NCI-H460 (cell line): ENCODE measurements around the gene UVSSA. TPM values are rescaled to one million over a fixed set of nuclear protein-coding genes. Genes with fewer than 3 reads are reported as not detected.
"Not testable (repeated sequence)": the region's sequence is repeated elsewhere in the genome, so short reads cannot be mapped to it uniquely, and the experiment has no call there.

ENCODE experiments used
- DNase-seq: peaks from one replicate; pipeline ENCODE4 v3.0.0-alpha.2; 2016; ENCODE audit warnings: low read depth; ENCODE audit errors: extremely low read depth
- total RNA-seq: library from RNA; depleted of rRNA; stranded (reverse); fragments of >200 nt; shearing (Covaris generic); gene quantifications from 2 replicates; pipeline ENCODE4 v1.2.3, GENCODE V29; 2014

The UVSSA gene
- total RNA-seq, 1 experiment from 2014 or later: 7.7 TPM

DNA sequence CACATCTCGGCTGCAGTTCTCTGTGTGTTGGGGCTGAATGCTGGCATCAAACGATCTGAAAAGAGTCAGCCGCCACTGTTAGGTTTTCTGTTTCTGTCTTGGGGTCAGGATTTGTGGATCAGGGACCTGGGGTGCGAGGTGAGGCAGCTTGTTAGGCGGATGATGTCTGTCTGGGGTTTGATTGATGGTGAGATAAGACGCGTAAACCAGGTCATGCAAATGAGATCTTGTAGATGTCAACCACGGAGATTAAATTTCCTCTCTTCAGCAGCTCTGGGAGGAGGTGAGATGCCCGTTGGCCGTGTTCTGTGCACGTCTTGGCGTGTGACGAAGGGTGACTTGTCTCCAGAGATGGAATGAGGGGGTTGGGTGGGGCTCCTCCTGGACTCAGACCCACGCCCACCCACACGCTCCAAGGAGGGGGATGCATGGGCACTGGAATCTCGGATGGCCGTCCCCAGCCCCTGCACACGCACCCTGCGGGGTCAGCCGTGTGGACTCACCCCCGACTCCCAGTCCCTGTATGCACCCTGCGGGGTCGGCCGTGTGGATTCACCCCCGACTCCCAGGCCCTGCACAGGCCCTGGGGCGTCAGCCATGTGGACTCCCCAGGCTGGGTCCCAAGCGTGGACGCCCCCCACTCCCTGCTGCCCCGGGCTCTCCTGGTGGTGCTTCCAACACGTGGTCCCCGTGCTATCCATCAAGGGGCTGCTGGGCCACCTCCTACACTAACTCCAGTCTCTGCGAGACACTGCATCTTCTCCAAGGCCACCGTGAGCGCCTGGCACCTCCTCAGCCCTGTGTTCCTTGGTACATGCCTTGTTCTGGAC, 16.0 kb upstream of the UVSSA start:
- no peak for DNase-seq

- no peak for DNase-seq
Observed at GRCh38 chr4:1331591-1332353, 15.2 kb upstream of the UVSSA start.

DNA sequence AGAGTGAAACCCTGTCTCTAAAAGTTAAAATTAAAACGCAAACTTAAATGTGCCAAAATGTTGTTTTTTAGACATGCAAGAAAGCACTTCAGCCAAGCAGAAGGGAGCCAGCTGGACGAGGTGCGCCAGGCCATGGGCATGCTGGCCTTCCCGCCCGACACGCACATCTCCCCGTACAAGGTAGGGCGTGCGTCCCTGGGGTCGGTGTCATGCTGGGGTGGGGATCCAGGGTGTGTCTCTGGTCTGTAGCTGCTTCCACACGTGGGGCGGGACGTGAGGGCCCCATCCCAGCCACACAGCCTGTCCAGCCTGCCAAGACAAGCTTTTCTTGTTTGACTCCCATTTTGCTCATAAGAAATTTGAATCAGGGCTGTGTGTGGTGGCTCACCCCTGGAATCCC, 14.3 kb upstream of the UVSSA start:
- DNase-seq: no peak

- no peak for DNase-seq
Observed at GRCh38 chr4:1333256-1333655, 13.8 kb upstream of the UVSSA start.

- DNase-seq: not testable (repeated sequence)
Observed at GRCh38 chr4:1333851-1334578, 13.0 kb upstream of the UVSSA start.

GRCh38 chr4:1334579-1334895, 12.5 kb upstream of the UVSSA start:
- DNase-seq: no peak

GRCh38 chr4:1335193-1335883, 11.7 kb upstream of the UVSSA start:
- not testable (repeated sequence) for DNase-seq

DNA sequence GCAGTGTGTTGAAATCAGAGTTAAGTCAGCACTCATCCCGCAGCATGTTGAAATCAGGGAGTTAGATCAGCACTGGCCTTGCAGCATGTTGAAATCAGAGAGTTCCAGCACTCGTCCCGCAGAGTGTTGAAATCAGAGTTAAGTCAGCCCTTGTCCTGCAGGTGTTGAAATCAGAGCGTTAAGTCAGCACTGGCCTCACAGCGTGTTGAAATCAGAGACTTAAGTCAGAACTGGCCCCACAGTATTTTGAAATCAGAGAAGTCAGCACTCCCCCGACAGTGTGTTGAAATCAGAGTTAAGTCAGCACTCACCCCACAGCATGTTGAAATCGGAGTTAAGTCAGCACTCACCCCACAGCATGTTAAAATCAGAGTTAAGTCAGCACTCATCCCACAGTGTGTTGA, 10.9 kb upstream of the UVSSA start:
- peak; percentile 35 for DNase-seq

- no peak for DNase-seq
Observed at GRCh38 chr4:1337376-1337831, 9.6 kb upstream of the UVSSA start.

DNA sequence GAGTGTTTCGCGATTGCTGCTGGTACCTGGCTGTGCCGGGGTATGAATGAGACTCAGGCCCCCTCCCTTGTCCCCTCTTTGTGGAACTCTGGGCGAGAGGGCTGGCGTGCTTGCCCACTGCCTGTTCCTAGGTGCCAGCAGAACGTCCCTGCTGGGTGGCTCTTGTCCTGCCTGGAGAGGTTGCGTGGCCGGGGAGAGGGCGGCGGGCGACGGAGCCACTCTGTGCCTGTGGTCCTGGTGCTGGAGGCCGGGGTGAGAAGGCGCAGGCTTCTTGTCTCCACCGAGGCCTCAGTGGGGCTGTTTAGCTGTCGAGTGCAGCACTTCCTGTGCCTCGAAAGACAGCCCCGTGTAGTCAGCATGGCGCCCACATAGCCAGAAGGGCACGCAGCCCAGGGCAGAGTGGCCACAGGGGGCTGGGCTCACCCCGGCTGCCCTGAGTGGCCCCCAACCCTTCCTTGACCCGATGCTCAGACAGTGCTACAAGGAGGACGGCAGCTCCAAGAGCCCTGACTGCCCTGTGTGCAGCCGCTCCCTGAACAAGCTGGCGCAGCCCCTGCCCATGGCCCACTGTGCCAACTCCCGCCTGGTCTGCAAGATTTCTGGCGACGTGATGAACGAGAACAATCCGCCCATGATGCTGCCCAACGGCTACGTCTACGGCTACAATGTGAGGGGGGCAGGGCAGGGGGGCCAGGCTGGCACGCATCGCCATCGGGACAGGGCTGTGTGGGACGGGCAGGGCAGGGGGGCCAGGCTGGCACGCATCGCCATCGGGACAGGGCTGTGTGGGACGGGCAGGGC, 8.9 kb upstream of the UVSSA start:
- DNase-seq: no peak

GRCh38 chr4:1338752-1339414, 8.1 kb upstream of the UVSSA start:
- no peak for DNase-seq

- DNase-seq: no peak
Observed at GRCh38 chr4:1339489-1339888, 7.5 kb upstream of the UVSSA start.

DNA sequence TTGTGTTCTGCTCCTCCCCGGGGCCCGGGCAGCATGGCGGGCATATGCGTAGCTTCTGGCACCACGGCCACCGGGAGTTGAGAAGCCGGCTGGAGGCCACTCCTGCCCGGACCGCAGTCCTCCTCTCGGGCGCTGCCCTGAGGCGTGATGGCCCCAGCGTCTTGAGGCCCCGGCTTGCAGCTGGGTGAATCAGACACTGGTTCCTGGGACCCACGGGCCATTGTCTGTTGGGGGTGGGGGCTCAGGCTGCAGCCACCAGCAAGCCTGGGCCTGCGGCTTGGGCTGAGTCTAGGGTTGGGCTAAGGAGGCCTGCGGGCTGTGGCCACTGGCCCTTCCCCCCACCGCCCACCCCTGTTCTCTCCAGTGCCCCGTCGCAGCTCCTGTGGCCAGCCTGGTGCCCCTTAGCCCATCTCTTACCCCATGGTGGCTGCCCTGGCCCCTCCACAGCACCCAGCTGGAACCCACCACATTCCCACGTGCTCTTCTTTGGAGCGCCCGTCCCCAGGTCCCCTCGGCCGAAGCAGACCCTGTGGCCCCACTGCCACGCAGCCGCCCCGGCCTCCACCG, 6.7 kb upstream of the UVSSA start:
- no peak for DNase-seq

- DNase-seq: no peak
Observed at GRCh38 chr4:1340861-1341260, 6.1 kb upstream of the UVSSA start.

GRCh38 chr4:1342003-1342402, 5.0 kb upstream of the UVSSA start:
- no peak for DNase-seq

DNA sequence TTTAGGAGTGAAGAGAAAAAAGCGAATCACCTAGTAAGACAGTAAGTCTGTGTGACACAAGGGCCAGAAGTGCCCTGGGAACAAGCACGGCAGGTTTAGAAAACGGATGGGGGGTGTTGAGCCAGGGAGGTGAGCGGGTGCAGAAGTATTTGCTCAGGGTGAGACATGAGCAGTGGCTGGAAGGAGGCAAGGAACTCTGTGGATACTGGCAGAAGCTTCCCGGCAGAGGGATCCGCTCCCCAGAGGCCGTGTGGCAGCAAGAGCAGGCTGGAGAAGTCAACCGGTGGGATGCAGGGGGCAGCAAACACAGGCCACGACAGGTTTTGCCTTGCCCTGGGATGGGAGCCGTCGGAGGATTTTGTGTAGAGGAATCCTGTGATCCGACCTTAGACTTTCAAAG, 2.3 kb upstream of the UVSSA start:
- no peak for DNase-seq

- DNase-seq: no peak
Observed at GRCh38 chr4:1345903-1346780, 866 bp upstream of the UVSSA start.

- peak; percentile 46 for DNase-seq
Observed at GRCh38 chr4:1347410-1347864, 429 bp downstream of the UVSSA start.
